OCI-LY3 (cell line): ENCODE results near the gene CCNF.

ENCODE experiments used
- CTCF ChIP-seq: fragments of 200-600, 300-600 bp; sonication (generic); IDR thresholded peaks from 2 replicates; pipeline ENCODE4 v1.5.1; 2014; ENCODE audit warnings: antibody characterized with exemption, low read length, low read depth
- EZH2phosphoT487 ChIP-seq: fragments of 200-600 bp; shearing (Covaris generic); IDR thresholded peaks from 2 replicates; pipeline ENCODE4 v1.6.1; 2018; ENCODE audit warnings: antibody characterized with exemption, mixed run types, low read depth

GRCh38 chr16:2476345-2476720 lies 47.1 kb downstream of the CCNF start:
- TF ChIP-seq CTCF (no peak), EZH2phosphoT487 (no peak)
